Neural progenitor cell (in vitro differentiated cells): Measurements from ENCODE around the gene CHRNE. TPM values are rescaled to one million over a fixed set of nuclear protein-coding genes. Genes with fewer than 3 reads are reported as not detected.

Experiments used
- DNase-seq: peaks from one replicate; pipeline ENCODE4 v3.0.0-alpha.2; 2016; ENCODE audit warnings: low spot score
- H2AFZ ChIP-seq: fragments of 200-600 bp; sonication (generic); replicated peaks from 2 replicates; pipeline ENCODE4 v1.6.1; 2016; ENCODE audit warnings: antibody characterized with exemption
- H3F3A ChIP-seq: fragments of 200-600 bp; sonication (generic); 2 replicates; pipeline ENCODE4 v1.6.1; 2016; ENCODE audit warnings: antibody characterized with exemption, low read depth
- H3K27ac ChIP-seq: fragments of 200-600 bp; sonication (generic); 2 replicates; pipeline ENCODE4 v1.5.1; 2016; ENCODE audit warnings: mild to moderate bottlenecking
- H3K27me3 ChIP-seq: fragments of 200-600 bp; sonication (generic); 2 replicates; pipeline ENCODE4 v1.6.1; 2016; ENCODE audit warnings: mild to moderate bottlenecking, moderate library complexity
- H3K36me3 ChIP-seq: fragments of 200-600 bp; sonication (generic); 2 replicates; pipeline ENCODE4 v1.5.1; 2016
- H3K4me1 ChIP-seq: fragments of 200-600 bp; sonication (generic); 2 replicates; pipeline ENCODE4 v1.6.1; 2016; ENCODE audit warnings: mixed run types
- H3K4me2 ChIP-seq: fragments of 200-600 bp; sonication (generic); 2 replicates; pipeline ENCODE4 v1.6.1; 2016
- H3K4me3 ChIP-seq: fragments of 200-600 bp; sonication (generic); 2 replicates; pipeline ENCODE4 v1.5.1; 2016
- H3K79me2 ChIP-seq: fragments of 200-600 bp; sonication (generic); 2 replicates; pipeline ENCODE4 v1.6.1; 2016; ENCODE audit warnings: low read depth
- H3K9ac ChIP-seq: fragments of 200-600 bp; sonication (generic); 2 replicates; pipeline ENCODE4 v1.6.1; 2016
- H3K9me3 ChIP-seq: fragments of 200-600 bp; sonication (generic); 2 replicates; pipeline ENCODE4 v1.5.1; 2016; ENCODE audit warnings: low read depth
- H4K20me1 ChIP-seq: fragments of 200-600 bp; sonication (generic); 2 replicates; pipeline ENCODE4 v1.6.1; 2016; ENCODE audit warnings: low read depth
- H3K27ac Mint-ChIP-seq: 3 replicates; pipeline ENCODE4 v1.8.0; 2021; ENCODE audit warnings: mixed read lengths
- H3K27me3 Mint-ChIP-seq: 2 replicates; pipeline ENCODE4 v1.8.0; 2022; ENCODE audit warnings: low read depth, mild to moderate bottlenecking, inconsistent platforms, moderate library complexity, mixed read lengths; ENCODE audit not compliant: insufficient read depth
- H3K36me3 Mint-ChIP-seq: 3 replicates; pipeline ENCODE4 v1.8.0; 2021; ENCODE audit warnings: mixed read lengths
- H3K4me1 Mint-ChIP-seq: 3 replicates; pipeline ENCODE4 v1.8.0; 2021; ENCODE audit warnings: mixed read lengths
- H3K4me3 Mint-ChIP-seq: 3 replicates; pipeline ENCODE4 v1.8.0; 2021; ENCODE audit warnings: mild to moderate bottlenecking, moderate library complexity, mixed read lengths
- H3K9me3 Mint-ChIP-seq: 3 replicates; pipeline ENCODE4 v1.8.0; 2020; ENCODE audit warnings: mixed read lengths
- CTCF ChIP-seq: fragments of 200-600 bp; sonication (generic); IDR thresholded peaks from 2 replicates; pipeline ENCODE4 v1.5.1; 2017; ENCODE audit warnings: antibody characterized with exemption, mild to moderate bottlenecking
- EZH2 ChIP-seq: fragments of 200-600 bp; sonication (generic); IDR thresholded peaks from 2 replicates; pipeline ENCODE4 v1.6.1; 2017; ENCODE audit warnings: antibody characterized with exemption, mild to moderate bottlenecking, moderate library complexity
- EZH2phosphoT487 ChIP-seq: fragments of 200-600 bp; sonication (generic); IDR thresholded peaks from 2 replicates; pipeline ENCODE4 v1.6.1; 2017; ENCODE audit warnings: antibody characterized with exemption
- total RNA-seq: library from RNA; depleted of rRNA; stranded (reverse); fragments of >200 nt; gene quantifications from 2 replicates; pipeline ENCODE4 v1.2.3, GENCODE V29; 2015; ENCODE audit warnings: low replicate concordance

Gene CHRNE
- total RNA-seq, 1 donor from 2014 or later: not detected

- H3K4me1 ChIP-seq: peaks cover 27% of the 10 kb centered on the region
- TF ChIP-seq EZH2 (no peak), CTCF (no peak), EZH2phosphoT487 (no peak)
- H2AFZ ChIP-seq: no peak overlapping the region
- Mint-ChIP-seq H3K9me3 (no peaks in the 10 kb centered on the region), H3K4me1 (peaks cover 18% of the 10 kb centered on the region), H3K27ac (no peak overlapping the region), H3K27me3 (peaks cover 2% of the 10 kb centered on the region), H3K4me3 (no peak overlapping the region), H3K36me3 (peaks cover 3% of the 10 kb centered on the region)
- H4K20me1 ChIP-seq: no peaks in the 10 kb centered on the region
- no peaks in the 10 kb centered on the region for H3K36me3 ChIP-seq
- no peak overlapping the region for H3K4me3 ChIP-seq
- no peaks in the 10 kb centered on the region for H3K9me3 ChIP-seq
- no peak overlapping the region for H3K27ac ChIP-seq
- no peak overlapping the region for H3K9ac ChIP-seq
- H3K79me2 ChIP-seq: peaks cover 10% of the 10 kb centered on the region
- peaks cover 18% of the 10 kb centered on the region for H3F3A ChIP-seq
- no peaks in the 10 kb centered on the region for H3K27me3 ChIP-seq
- DNase-seq: no peak
- H3K4me2 ChIP-seq: no peak overlapping the region
Observed at GRCh38 chr17:4862720-4863119, 40.2 kb downstream of the CHRNE start.

GRCh38 chr17:4861052-4861451, 41.8 kb downstream of the CHRNE start:
- Histone ChIP-seq H4K20me1 (no peaks in the 10 kb centered on the region), H3K4me3 (no peak overlapping the region), H3K27me3 (no peaks in the 10 kb centered on the region), H3K9ac (no peak overlapping the region), H3K4me2 (no peak overlapping the region), H3F3A (peaks cover 22% of the 10 kb centered on the region), H3K27ac (no peak overlapping the region), H3K9me3 (no peaks in the 10 kb centered on the region), H3K36me3 (no peaks in the 10 kb centered on the region), H3K4me1 (peaks cover 31% of the 10 kb centered on the region), H3K79me2 (peaks cover 22% of the 10 kb centered on the region), H2AFZ (no peak overlapping the region)
- peaks cover 33% of the 10 kb centered on the region for H3K4me1 Mint-ChIP-seq
- peaks cover 8% of the 10 kb centered on the region for H3K36me3 Mint-ChIP-seq
- H3K27me3 Mint-ChIP-seq: peaks cover 2% of the 10 kb centered on the region
- no peaks in the 10 kb centered on the region for H3K9me3 Mint-ChIP-seq
- no peak for TF ChIP-seq EZH2phosphoT487
- no peak for TF ChIP-seq CTCF
- no peak for TF ChIP-seq EZH2
- H3K27ac Mint-ChIP-seq: peak overlapping the region; percentile 79
- H3K4me3 Mint-ChIP-seq: no peak overlapping the region
- DNase-seq: no peak

- Histone ChIP-seq H3F3A (peaks cover 22% of the 10 kb centered on the region), H3K79me2 (peaks cover 22% of the 10 kb centered on the region), H4K20me1 (no peaks in the 10 kb centered on the region), H3K4me1 (peaks cover 31% of the 10 kb centered on the region), H3K27me3 (no peaks in the 10 kb centered on the region), H3K36me3 (no peaks in the 10 kb centered on the region), H2AFZ (no peak overlapping the region), H3K27ac (peak overlapping the region; percentile 53), H3K4me2 (no peak overlapping the region), H3K4me3 (no peak overlapping the region), H3K9me3 (no peaks in the 10 kb centered on the region), H3K9ac (no peak overlapping the region)
- no peak overlapping the region for H3K4me3 Mint-ChIP-seq
- no peak for TF ChIP-seq CTCF
- TF ChIP-seq EZH2: no peak
- TF ChIP-seq EZH2phosphoT487: no peak
- peaks cover 34% of the 10 kb centered on the region for H3K4me1 Mint-ChIP-seq
- DNase-seq: no peak
- H3K27me3 Mint-ChIP-seq: peaks cover 2% of the 10 kb centered on the region
- peaks cover 10% of the 10 kb centered on the region for H3K36me3 Mint-ChIP-seq
- H3K9me3 Mint-ChIP-seq: no peaks in the 10 kb centered on the region
- H3K27ac Mint-ChIP-seq: peak overlapping the region; percentile 78
Observed at GRCh38 chr17:4860651-4861050, 42.2 kb downstream of the CHRNE start.
